GM20431 (cell line): ENCODE measurements around the gene ABL1.
"Not testable (repeated sequence)": the region's sequence is repeated elsewhere in the genome, so short reads cannot be mapped to it uniquely, and the experiment has no call there.

Experiments
- in situ Hi-C: fragments of 300-500 bp; cut with MseI, MboI; formaldehyde crosslinking; loops from one replicate; pipeline ENCODE4 v1.15.0; 2020; ENCODE audit warnings: low sequenced_read_pairs; ENCODE audit not compliant: unreplicated experiment

The ABL1 gene

DNA sequence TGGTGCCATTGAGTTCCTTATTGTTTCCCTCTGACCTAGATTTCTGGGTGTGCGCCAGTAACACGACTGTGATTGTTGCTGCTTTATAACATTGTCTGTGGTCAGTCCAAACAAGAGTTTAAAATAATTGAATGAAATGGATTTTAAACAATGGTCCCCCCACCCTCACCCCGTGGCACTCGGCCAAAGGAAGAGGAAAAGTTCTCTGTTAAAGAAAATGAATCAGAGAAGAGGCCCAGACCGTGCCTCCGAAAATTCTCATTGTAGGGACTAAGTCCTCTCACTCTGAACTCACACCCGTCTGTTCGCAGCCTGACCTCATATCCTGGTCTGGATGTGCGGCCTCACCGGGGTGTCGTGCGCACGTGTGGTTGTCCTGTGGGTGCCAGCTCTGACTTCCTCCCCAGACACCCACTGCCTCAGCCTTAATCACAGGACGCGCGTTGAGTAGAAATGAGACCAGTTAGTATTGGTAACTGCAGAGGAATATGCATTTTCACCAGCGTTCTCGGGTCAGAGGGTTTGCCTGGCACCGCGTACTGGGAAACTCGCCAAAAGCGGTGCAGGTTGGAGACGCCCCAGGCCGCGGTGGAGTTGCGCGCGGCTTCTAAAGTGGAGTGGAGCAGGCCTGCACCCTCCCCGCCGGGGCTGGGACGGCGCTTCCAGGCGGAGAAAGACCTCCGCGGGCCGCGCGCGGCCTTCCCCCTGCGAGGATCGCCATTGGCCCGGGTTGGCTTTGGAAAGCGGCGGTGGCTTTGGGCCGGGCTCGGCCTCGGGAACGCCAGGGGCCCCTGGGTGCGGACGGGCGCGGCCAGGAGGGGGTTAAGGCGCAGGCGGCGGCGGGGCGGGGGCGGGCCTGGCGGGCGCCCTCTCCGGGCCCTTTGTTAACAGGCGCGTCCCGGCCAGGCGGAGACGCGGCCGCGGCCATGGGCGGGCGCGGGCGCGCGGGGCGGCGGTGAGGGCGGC lies at the start of gene ABL1:
ABL1 (plus strand) TSS at position 884 of the 966 bp plus-strand sequence. CDS start 193 bp downstream, outside the sequence.
- in situ Hi-C loops, result no loop called here

DNA sequence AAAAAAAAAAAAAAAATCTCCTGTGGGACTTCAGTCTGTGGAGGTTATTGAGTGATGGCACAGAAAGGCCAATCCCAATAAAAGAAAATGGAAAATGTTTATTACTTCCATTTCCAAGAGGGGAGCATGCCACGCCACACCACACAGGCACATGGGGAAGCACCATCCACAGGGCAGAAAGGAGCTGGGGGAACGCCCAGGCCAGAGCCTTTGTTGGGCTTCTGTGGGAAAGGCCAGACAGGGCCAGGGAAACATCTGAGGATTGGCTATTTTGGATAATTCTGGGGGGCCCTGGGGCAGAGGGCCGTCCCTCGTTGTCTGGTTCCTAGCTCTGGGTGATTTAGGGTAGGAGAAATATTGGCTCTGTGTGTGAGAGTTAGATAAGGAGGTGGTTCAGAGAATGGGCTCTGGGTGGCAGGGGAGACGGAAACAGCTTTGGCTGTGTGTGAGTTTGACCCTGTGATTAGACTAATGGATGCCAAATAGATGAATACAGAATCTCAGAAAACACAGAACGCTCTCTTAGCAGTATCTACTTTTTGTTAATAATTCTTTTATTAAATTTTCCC lies 49.0 kb upstream of the ABL1 start:
- in situ Hi-C loops, result no loop called here

DNA sequence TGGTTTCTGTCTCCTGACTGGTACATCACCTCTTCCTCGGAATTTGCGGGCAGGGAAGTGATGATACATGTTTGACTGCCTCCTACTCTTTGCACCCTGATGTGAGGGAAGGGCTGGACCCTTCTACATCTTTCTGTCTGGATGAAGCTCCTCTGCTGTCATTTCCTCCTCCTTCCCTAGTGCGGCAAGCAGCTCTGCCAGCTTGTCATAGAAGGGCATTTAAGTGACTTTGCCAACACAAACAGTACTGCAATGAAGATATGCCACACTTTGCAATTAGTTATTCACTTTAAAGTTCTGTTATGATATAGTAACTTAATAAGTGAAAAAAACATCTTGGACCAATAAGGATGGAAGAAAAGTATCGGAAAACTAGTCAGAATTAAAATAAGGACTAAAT lies 48.5 kb upstream of the ABL1 start:
- in situ Hi-C loops, result no loop called here

DNA sequence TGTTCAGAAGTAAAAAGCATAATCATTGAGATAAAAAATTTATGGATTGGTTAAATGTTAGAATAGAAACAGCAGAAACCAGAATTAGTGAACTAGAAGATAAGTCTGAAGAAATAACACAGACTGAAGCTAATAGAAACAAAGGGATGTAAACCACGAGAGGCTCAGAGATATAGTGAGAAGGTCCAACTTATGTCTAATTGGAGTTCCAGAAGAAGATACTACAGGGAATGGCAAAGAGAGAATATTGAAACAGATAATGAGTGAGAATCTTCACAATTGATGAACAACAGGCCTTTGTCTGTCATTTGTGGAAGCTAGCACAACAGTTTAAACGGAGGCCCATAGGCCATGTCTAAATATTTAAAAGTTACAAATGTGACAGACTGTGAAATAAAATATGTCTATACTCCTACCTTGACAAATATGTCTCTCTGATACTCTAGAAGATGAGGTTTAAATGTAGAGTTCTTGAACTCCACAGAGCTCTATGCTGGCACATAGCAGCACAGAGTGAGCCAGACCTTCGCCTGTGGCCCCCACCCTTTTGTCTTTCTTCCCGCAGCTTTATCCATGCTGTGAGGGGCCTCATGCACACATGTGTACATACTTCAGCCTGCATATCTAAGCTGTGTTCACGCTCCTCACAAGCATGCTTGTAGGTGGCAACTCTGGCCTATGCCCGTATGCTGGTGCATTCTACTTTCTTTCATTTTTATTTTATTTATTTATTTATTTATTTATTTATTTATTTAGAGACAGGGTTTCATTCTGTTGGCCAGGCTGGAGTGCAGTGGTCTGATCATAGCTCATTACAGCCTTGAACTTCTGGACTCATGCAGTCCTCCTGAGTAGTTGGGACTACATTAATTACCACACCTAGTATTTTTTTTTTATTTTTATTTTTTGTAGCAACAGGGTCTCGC lies 45.0 kb upstream of the ABL1 start:
- in situ Hi-C loops, result no loop called here

DNA sequence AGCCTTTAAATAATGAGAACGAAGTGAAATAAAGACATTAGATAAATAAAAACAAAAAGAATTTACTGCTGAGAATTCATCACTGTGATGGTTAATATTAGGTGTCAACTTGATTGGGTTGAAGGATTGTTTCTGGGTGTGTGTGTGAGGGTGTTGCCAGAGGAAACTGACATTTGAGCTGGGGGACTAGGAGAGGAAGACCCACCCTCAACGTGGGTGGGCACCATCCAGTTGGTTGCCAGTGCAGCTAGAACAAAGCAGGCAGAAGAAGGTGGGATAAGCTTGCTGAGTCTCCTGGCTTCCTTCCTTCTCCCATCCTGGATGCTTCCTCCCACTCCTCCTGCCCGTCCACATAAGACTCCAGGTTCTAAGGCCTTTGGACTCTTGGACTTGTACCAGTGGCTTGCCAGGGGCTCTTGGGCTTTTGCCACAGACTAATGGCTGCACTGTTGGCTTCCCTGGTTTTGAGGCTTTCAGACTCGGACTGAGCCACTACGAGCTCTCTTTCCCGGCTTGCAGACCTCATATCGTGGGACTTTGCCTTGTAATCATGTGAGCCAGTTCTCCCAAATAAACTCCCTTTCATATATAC lies 43.7 kb upstream of the ABL1 start:
- in situ Hi-C loops, result no loop called here

DNA sequence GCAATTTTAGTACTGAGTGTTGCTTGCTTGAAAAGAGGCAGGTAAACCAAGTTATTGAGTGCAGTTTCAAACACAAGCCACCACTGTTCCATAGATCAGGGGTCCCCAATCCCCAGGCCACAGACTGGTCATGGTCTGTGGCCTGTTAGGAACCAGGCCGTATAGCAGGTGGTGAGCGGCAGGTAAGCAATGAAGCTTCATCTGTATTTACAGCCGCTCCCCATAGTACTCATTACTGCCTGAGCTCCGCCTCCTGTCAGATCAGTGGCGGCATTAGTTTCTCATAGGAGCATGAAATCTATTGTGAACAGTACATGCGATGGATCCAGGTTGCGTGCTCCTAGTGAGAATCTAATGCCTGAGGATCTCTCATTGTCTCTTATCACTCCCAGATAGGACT lies 41.5 kb upstream of the ABL1 start:
- in situ Hi-C loops, result no loop called here

DNA sequence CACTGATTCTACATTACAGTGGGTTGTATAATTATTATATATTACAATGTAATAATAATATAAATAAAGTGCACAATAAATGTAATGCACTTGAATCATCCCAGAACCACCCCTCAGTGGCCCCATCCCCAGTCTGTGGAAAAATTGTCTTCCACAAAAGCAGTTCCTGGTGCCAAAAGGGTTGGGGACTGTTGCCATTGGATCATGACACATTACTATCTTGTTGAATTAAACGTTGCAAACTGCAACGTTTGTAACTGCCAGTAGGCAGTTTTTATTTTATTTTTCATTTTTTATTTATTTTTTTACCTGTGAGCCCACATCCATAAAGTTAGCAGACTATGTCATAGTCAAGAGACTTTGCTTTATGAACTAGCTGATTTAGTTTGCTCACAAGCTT lies 41.0 kb upstream of the ABL1 start:
- in situ Hi-C loops, result not testable (repeated sequence)

DNA sequence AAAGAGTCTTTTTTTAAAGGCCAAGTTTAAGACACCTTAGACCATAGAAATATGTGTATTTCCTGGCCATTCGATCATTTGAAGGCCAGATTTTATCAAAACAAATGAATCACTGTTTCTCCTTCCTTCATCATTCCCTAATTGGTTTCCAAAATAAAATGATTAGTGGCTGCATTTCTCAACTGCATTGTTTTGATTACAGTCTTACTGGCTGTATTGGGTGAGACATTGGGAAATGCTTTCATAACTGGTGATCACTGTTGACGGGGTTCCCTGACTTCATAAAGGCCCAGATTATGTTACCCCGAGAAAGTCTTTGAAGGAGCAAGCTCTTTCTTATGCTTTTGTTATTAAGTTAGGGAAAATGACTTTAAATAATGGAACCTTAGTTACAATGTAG lies 40.6 kb upstream of the ABL1 start:
- in situ Hi-C loops, result not testable (repeated sequence)

DNA sequence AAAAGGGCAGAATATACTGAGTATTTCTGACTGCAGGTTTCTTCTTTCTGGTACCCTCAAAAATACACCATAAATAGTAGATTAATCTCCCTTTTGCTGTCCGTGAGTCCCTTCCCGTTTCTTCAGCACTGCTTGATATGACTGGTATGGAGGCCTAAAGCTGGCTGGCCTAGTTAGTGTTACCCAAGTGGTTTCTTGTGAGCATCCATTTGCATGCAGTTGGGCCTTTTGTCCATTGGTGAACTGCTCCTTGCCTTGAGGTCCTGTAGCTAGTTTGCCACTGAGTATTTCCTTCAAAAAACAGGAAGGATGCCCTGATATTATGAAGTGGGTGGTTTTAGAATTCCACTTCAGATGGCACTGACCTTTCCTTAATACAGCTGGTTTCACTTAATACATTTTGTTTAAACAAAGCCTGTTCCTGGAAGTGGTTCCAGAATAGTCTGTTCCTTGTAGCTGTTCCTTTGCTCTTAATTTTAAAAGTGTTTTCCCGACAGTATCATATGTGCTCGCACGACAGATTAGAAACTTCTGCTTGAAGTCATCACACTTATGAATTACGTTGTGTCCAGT lies 40.0 kb upstream of the ABL1 start:
- in situ Hi-C loops, result no loop called here

DNA sequence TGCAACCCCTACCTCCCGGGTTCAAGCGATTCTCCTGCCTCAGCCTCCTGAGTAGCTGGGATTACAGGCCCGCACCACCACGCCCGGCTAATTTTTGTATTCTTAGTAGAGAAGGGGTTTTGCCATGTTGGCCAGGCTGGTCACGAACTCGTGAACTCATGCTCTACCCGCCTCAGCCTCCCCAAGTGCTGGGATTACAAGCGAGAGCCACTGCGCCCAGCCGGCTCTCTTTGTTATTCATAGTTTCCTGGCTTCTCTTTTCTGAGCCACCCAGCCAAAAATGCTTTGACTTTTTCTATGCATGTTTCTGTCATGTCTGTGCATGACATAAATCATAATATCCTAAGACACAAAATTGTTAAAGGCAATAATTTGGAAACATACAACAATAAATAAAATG lies 31.9 kb upstream of the ABL1 start:
- in situ Hi-C loops, result not testable (repeated sequence)

DNA sequence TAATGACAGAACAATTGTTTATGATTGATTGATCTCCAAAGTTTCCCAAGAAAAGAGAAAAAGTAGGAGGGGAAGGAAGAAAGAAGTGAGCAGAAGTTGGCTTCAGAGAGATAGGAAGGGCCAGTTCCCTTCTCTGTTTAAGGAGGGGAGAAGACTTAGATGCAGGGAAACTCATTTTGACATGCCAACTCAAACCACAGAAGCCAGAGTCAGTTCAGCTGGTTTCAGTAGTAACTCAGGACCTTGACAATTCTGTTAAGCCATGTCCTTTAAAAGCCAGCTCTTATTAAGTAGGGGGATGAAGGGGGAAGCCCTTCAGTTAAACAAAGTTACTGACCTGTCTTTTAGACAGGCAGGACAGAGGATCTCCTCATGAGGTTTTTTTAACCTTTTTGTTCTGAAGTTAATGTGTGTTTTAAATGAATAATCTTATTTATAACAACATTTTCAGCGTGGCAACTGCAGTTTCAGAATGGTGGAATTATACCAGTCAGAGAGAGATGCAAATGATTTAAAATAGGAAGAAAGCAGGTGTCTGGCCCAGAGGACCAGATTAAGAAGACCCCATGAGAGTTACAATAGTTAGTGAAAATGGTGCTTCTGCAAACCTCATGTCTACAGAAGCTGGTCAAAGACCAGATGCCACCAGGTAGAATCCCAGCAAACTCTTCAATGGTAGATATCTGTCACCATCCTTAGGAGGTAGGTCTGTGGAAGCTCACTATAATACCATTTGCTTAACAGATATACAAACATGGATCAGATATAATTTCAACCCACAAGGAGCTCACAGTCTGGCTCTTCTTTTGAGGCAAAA lies 29.3 kb upstream of the ABL1 start:
- in situ Hi-C loops, result no loop called here

DNA sequence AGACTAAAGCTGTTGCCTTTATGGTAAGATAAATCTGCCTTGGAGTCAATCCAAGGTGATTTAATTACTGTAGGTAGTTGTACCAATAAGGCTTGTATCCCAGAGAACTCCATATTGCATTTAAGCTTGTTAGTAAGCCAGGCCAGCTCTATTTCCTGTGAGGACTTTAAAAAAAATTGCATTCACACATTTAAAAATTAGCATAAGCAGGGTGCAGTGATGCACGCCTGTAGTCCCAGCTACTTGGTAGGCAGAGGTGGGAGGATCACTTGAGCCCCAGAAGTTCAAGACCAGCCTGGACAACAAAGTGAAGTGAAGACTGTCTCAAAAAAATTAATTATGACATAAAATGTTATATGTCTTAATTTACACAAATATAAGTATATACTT lies 28.7 kb upstream of the ABL1 start:
- in situ Hi-C loops, result no loop called here

DNA sequence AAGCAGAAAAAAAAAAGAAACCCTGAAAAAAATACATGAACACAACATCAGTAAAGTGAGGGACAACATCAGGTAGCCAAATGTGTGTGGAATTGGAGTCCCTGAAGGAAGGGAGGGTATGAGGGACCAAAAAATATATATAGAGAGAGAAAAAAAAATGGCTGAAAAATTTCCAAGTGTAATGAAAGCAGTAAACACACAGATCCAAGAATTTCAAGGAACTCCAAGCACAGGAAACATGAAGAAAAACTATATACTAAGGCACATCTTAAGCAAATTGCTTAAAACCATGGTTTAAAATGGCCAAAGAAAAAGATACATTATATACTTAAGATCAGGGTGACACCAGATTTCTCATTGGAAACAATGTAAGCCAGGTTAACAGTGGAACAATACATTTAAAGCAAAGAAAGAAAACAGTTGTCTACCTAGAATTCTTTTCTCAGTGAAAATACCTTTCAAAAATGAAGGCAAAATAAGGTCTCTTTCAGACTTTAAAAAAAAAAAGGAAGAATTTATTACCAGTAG lies 24.4 kb upstream of the ABL1 start:
- in situ Hi-C loops, result no loop called here

DNA sequence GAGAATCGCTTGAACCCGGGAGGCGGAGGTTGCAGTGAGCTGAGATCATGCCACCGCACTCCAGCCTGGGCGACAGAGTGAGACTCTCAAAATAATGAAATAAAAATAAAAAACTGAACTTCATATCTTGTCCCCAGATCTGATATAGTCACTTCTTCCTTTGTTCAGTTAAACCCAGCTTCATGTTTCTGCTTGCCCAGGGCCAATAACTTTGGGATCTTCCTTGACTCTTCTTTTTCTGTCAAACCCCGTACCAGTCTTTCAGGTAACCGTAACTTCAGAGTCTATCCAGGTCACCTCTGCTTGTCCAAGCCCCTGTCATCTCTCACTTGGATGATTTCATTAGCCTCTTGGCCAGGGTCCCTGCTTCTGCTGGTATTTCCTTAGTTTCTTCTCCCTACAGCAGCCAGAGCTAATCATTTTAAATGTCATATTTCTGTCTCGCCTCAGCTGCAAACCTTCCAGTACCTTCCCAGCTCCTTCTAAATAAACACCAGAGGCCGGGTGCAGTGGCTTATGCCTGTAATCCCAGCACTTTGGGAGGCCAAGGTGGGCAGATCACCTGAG lies 19.7 kb upstream of the ABL1 start:
- in situ Hi-C loops, result no loop called here

DNA sequence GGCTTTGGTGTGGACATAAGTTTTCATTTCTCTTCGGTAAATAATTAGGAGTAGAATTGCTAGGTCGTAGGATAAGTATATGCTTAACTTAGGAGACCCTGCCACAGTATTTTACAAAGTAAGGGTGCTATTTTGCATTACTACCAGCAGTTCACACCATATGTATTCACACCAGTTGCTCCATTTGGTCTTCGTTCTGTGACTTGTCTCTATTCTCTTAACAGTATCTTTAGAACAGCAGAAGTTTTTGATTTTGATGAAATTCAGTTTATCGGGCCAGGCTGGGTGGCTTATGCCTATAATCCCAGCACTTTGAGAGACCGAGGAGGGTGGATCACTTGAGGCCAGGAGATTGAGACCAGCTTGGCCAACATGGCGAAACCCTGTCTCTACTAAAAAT lies 17.1 kb upstream of the ABL1 start:
- in situ Hi-C loops, result no loop called here

DNA sequence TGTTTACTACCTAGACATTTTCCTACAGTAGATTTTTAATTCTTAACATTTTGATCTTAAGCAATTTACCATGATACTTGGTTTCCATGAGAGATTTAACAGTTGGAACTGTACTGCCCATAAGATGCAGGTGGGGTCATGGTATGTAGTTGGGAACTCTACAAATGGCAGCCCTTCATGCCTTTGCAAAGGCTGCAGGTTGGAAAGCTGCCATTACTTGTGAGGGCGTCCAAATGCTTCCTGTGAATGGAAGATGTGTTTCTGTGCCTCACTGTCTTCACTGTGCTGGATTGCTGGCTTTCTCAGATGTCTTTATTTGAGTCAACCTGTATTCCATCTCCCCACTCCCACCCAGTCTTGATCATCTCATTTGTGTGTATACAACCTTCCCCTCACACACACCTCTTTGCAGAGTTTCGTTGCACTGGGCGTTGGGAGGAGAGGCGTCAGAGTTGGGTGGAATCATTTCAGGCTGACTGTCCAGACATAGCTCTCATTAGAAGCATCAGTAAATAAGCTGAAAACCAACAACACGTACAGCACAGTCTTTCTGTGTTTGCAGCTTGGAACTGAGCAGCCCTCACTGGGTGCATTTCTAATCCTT lies 14.8 kb upstream of the ABL1 start:
- in situ Hi-C loops, result no loop called here

DNA sequence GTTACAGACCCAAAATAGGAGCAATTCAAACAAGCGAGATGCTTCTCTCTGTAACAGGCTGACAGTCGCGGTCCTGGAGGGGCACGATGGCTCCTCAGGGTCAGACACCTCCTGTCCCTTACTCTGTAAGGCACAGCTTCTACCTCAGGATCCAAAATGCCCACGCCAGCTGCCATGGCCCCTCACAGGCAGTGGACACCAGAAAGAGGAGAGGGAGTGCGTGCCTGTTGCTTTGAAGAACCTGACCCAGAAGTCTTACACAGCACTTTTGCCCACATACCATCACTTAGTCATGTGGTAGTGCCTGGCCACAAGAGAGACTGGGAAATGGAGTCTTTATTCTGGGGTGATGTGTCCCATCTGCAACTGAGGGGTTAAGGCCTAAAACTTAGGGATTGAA lies 11.6 kb upstream of the ABL1 start:
- in situ Hi-C loops, result no loop called here

DNA sequence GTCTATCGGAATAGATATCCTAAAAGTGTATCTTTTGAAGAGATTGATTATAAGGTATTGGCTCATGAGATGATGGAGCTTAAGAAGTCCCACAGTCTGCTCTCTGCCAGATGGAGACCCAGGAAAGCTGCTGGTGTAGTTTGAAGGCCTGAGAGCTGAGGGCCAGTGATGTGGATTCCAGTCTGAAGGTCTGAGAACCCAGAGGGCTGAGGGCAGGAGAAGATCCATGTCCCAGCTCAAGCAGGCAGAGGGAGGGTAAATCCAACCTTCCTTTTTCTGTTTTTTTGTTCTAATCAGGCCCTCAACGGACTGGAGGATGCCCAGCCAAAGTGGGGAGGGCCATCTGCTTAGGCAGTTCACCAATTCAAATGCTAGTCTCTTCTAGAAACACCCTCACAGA lies 11.0 kb upstream of the ABL1 start:
- in situ Hi-C loops, result no loop called here
